H1 (cell line): ENCODE measurements around the gene SLK. TPM values are rescaled to one million over a fixed set of nuclear protein-coding genes. Genes with fewer than 3 reads are reported as not detected.

ENCODE experiments used
- CTCF ChIA-PET: fragments of 300-600 bp; sonication (Branson Sonifier 250); formaldehyde crosslinking; loops from one replicate; lab custom pipeline; 2021; ENCODE audit not compliant: partially characterized antibody; lab: Charles Lee
- POLR2A ChIA-PET: fragments of 300-600 bp; sonication (Branson Sonifier 250); formaldehyde crosslinking; loops from one replicate; lab custom pipeline; 2021; ENCODE audit warnings: inconsistent platforms; ENCODE audit not compliant: partially characterized antibody; lab: Charles Lee
- DNase-seq, 2 experiments: peaks; one replicate each; pipeline versions ENCODE4 v3.0.0 to v3.0.0-alpha.2; 2010 to 2022; ENCODE audit warnings: low spot score in 2 of 2, low read depth in 1 of 2, mixed read lengths in 1 of 2
- FAIRE-seq: peaks from 2 replicates; lab custom pipeline; 2011; peaks lifted over from hg19 to GRCh38; lab: Jason Lieb, UNC
- H2AFZ ChIP-seq: 2 replicates; pipeline ENCODE4 v1.8.1; 2012; ENCODE audit warnings: low read length, inconsistent platforms
- H2AK5ac ChIP-seq: 2 replicates; pipeline ENCODE4 v1.6.1; 2013; ENCODE audit warnings: low read depth, low read length
- H2BK120ac ChIP-seq: replicated peaks from 2 replicates; pipeline ENCODE3; 2013; ENCODE audit warnings: low read depth, low read length, inconsistent platforms
- H2BK12ac ChIP-seq: 2 replicates; pipeline ENCODE4 v1.6.1; 2013; ENCODE audit warnings: low read depth, low read length
- H2BK15ac ChIP-seq: 2 replicates; pipeline ENCODE4 v1.6.1; 2013; ENCODE audit warnings: low read length
- H2BK20ac ChIP-seq: 2 replicates; pipeline ENCODE4 v1.6.1; 2013; ENCODE audit warnings: low read length
- H2BK5ac ChIP-seq: 2 replicates; pipeline ENCODE4 v1.6.1; 2013; ENCODE audit warnings: low read depth, low read length
- H3K14ac ChIP-seq: 2 replicates; pipeline ENCODE4 v1.6.1; 2013; ENCODE audit warnings: inconsistent platforms; ENCODE audit not compliant: insufficient read length
- H3K18ac ChIP-seq: 2 replicates; pipeline ENCODE4 v1.6.1; 2013; ENCODE audit warnings: low read length; ENCODE audit errors: extremely low read depth
- H3K23ac ChIP-seq: 2 replicates; pipeline ENCODE4 v1.6.1; 2013; ENCODE audit warnings: inconsistent platforms; ENCODE audit not compliant: insufficient read length
- H3K23me2 ChIP-seq: 2 replicates; pipeline ENCODE4 v1.6.1; 2013; ENCODE audit warnings: low read depth, low read length
- H3K27ac ChIP-seq: 2 replicates; pipeline ENCODE4 v1.6.1; 2011; ENCODE audit warnings: low read depth, low read length, inconsistent platforms
- H3K27me3 ChIP-seq, 4 experiments: replicated peaks in 1 of 4; 1 replicate in 1 of 4; 2 replicates in 3 of 4; pipeline versions ENCODE4 v1.6.1 to v1.8.1; 2011 to 2013; ENCODE audit warnings: low read length in 3 of 4, mild to moderate bottlenecking in 3 of 4, inconsistent platforms in 2 of 4, mixed read lengths in 2 of 4, moderate library complexity in 1 of 4; ENCODE audit not compliant: control insufficient read depth in 3 of 4, insufficient read depth in 3 of 4; ENCODE audit errors: extremely low read depth in 1 of 4
- H3K36me3 ChIP-seq, 4 experiments: 2 replicates each; pipeline versions ENCODE4 v1.6.1 to v1.8.1; 2011 to 2013; ENCODE audit warnings: mild to moderate bottlenecking in 4 of 4, low read length in 3 of 4, moderate library complexity in 2 of 4, control low read depth in 1 of 4, inconsistent platforms in 1 of 4; ENCODE audit not compliant: insufficient read depth in 4 of 4, control insufficient read depth in 2 of 4
- H3K4ac ChIP-seq: replicated peaks from 2 replicates; pipeline ENCODE3; 2013; ENCODE audit warnings: low read length, low read depth, mixed read lengths, inconsistent platforms; ENCODE audit not compliant: insufficient read length
- H3K4me1 ChIP-seq, 4 experiments: replicated peaks in 1 of 4; 1 replicate in 1 of 4; 2 replicates in 3 of 4; pipeline versions ENCODE4 v1.6.1 to v1.8.1; 2011 to 2013; ENCODE audit warnings: low read length in 3 of 4, inconsistent platforms in 2 of 4, mixed read lengths in 1 of 4; ENCODE audit not compliant: insufficient read depth in 4 of 4, control insufficient read depth in 3 of 4
- H3K4me2 ChIP-seq, 2 experiments: 2 replicates each; pipeline versions ENCODE4 v1.6.1 to v1.8.1; 2011 to 2013; ENCODE audit warnings: low read depth in 2 of 2, low read length in 2 of 2, control low read depth in 1 of 2, inconsistent platforms in 1 of 2, mild to moderate bottlenecking in 1 of 2; ENCODE audit not compliant: insufficient read depth in 1 of 2
- H3K4me3 ChIP-seq, 4 experiments: fragments of 200-600, 300-600 bp in 1 of 4; sonication (generic), shearing (Covaris generic), sonication (Bioruptor Twin) in 1 of 4; 2 replicates each; pipeline versions ENCODE4 v1.5.1 to v1.8.1; 2011 to 2016; ENCODE audit warnings: low read length in 4 of 4, low read depth in 3 of 4, control low read depth in 2 of 4, inconsistent platforms in 2 of 4, mild to moderate bottlenecking in 2 of 4, mixed read lengths in 1 of 4, moderate library complexity in 1 of 4; ENCODE audit not compliant: insufficient read depth in 2 of 4; ENCODE audit errors: extremely low read depth in 1 of 4
- H3K56ac ChIP-seq: replicated peaks from 2 replicates; pipeline ENCODE3; 2013; ENCODE audit warnings: low read depth, mild to moderate bottlenecking, mixed read lengths, low read length, inconsistent platforms; ENCODE audit not compliant: insufficient read length
- H3K79me1 ChIP-seq: 2 replicates; pipeline ENCODE4 v1.6.1; 2013; ENCODE audit warnings: low read depth, low read length, control low read depth
- H3K79me2 ChIP-seq, 2 experiments: 2 replicates each; pipeline versions ENCODE4 v1.6.1 to v1.8.1; 2012 to 2013; ENCODE audit warnings: low read length in 2 of 2, mild to moderate bottlenecking in 2 of 2, inconsistent platforms in 1 of 2; ENCODE audit not compliant: insufficient read depth in 2 of 2, control insufficient read depth in 1 of 2
- H3K9ac ChIP-seq, 4 experiments: replicated peaks in 1 of 4; 1 replicate in 1 of 4; 2 replicates in 3 of 4; pipeline versions ENCODE4 v1.6.1 to v1.8.1; 2011 to 2013; ENCODE audit warnings: low read depth in 3 of 4, low read length in 3 of 4, control low read depth in 2 of 4, mild to moderate bottlenecking in 2 of 4, moderate library complexity in 2 of 4, inconsistent platforms in 1 of 4; ENCODE audit errors: extremely low read depth in 1 of 4
- H3K9me3 ChIP-seq, 2 experiments: 2 replicates each; pipeline versions ENCODE4 v1.6.1 to v1.8.1; 2012 to 2013; ENCODE audit warnings: mild to moderate bottlenecking in 2 of 2, moderate library complexity in 2 of 2, control low read depth in 1 of 2, inconsistent platforms in 1 of 2, low read depth in 1 of 2, low read length in 1 of 2, mixed read lengths in 1 of 2; ENCODE audit not compliant: insufficient read depth in 2 of 2
- H4K20me1 ChIP-seq, 2 experiments: replicated peaks in 1 of 2; 2 replicates each; pipeline versions ENCODE3 to v1.8.1; 2011 to 2013; ENCODE audit warnings: inconsistent platforms in 2 of 2, low read length in 2 of 2, mild to moderate bottlenecking in 1 of 2; ENCODE audit not compliant: insufficient read depth in 2 of 2, control insufficient read depth in 1 of 2
- H4K5ac ChIP-seq: 2 replicates; pipeline ENCODE4 v1.6.1; 2013; ENCODE audit warnings: low read length, low read depth, mixed read lengths, inconsistent platforms; ENCODE audit not compliant: insufficient read length
- H4K8ac ChIP-seq: 2 replicates; pipeline ENCODE4 v1.8.0; 2013; ENCODE audit warnings: mild to moderate bottlenecking, moderate library complexity, low read length, inconsistent platforms; ENCODE audit not compliant: insufficient read depth; ENCODE audit errors: extremely low read depth
- H4K91ac ChIP-seq: replicated peaks from 2 replicates; pipeline ENCODE3; 2013; ENCODE audit warnings: low read length, mixed read lengths, inconsistent platforms; ENCODE audit not compliant: insufficient read length
- CHD1 ChIP-seq: IDR thresholded peaks from 2 replicates; pipeline ENCODE4 v1.6.1; 2012; ENCODE audit warnings: low read depth, low read length, improper control_type of control experiment
- KDM4A ChIP-seq: IDR thresholded peaks from one replicate; pipeline ENCODE4 v1.7.1; 2012; ENCODE audit warnings: low read depth, mild to moderate bottlenecking, moderate library complexity, low read length, inconsistent platforms; ENCODE audit not compliant: severe bottlenecking
- KDM5A ChIP-seq: fragments of 200-600 bp; IDR thresholded peaks from 2 replicates; pipeline ENCODE4 v1.7.1; 2012; ENCODE audit warnings: mild to moderate bottlenecking, low read length, inconsistent platforms, mixed read lengths
- MAFK ChIP-seq: IDR thresholded peaks from 2 replicates; pipeline ENCODE4 v1.6.1; 2012; ENCODE audit warnings: low read depth, mild to moderate bottlenecking, improper control_type of control experiment, low read length
- POU5F1 ChIP-seq: IDR thresholded peaks from 2 replicates; pipeline ENCODE4 v1.6.1; 2011; ENCODE audit warnings: low read depth, mild to moderate bottlenecking, low read length, moderate library complexity
- RBBP5 ChIP-seq: IDR thresholded peaks from 2 replicates; pipeline ENCODE4 v1.7.1; 2012; ENCODE audit warnings: low read depth, mild to moderate bottlenecking, inconsistent platforms, low read length, moderate library complexity, borderline replicate concordance
- SIX5 ChIP-seq: IDR thresholded peaks from 2 replicates; pipeline ENCODE4 v1.6.1; 2011; ENCODE audit warnings: mild to moderate bottlenecking, low read depth, low read length
- TEAD4 ChIP-seq: IDR thresholded peaks from 2 replicates; pipeline ENCODE4 v1.6.1; 2012; ENCODE audit warnings: low read depth, low read length, inconsistent platforms, mixed read lengths
- whole genome bisulfite sequencing, 2 experiments: shearing (Covaris generic) in 1 of 2; methylation state at CpG; one replicate each; pipeline versions ENCODE4 v1.1.6 to v1.1.7; 2013 to 2015; ENCODE audit warnings: low lambda C conversion rate in 2 of 2, mixed read lengths in 2 of 2, inconsistent platforms in 1 of 2, low coverage in 1 of 2, missing lambda C conversion rate in 1 of 2; ENCODE audit not compliant: insufficient replicate concordance in 2 of 2, insufficient coverage in 1 of 2, insufficient read length in 1 of 2; ENCODE audit errors: extremely low coverage in 1 of 2, missing lambda C conversion rate in 1 of 2; 5-methylcytosine and 5-hydroxymethylcytosine counted together
- polyA plus RNA-seq, 7 experiments: library from polyadenylated mRNA; depleted of rRNA in 3 of 7; stranded (reverse) in 5 of 7; unstranded in 2 of 7; fragments of >200 nt in 5 of 7; fragments of 200-250 nt in 2 of 7; gene quantifications; 1 replicate in 5 of 7; 2 replicates in 1 of 7; 4 replicates in 1 of 7; pipeline versions ENCODE4 v1.2.1 to v1.2.3, GENCODE V29; 2011 to 2013; ENCODE audit warnings: missing spikeins in 2 of 7, mixed read lengths in 2 of 7
- total RNA-seq: library from RNA; stranded (reverse); fragmentation: NEBNext Ultra II Directional; extraction: Animal tissue kit (Norgen Biotek cat#: 25700); gene quantifications from 2 replicates; pipeline ENCODE4 v1.2.1, GENCODE V29; 2021
- TF ChIP-seq, protein P1 (sequence below), 3 experiments: IDR thresholded peaks; 1 replicate in 2 of 3; 2 replicates in 1 of 3; pipeline versions ENCODE4 v1.5.1 to v1.6.1; 2011; ENCODE audit warnings: low read length in 3 of 3, mild to moderate bottlenecking in 3 of 3, inconsistent platforms in 2 of 3, low read depth in 1 of 3, moderate library complexity in 1 of 3; ENCODE audit not compliant: insufficient read depth in 1 of 3; ENCODE audit errors: control extremely low read depth in 1 of 3
- TF ChIP-seq, protein P2 (sequence below): IDR thresholded peaks from 2 replicates; pipeline ENCODE4 v1.6.1; 2012; ENCODE audit warnings: low read length, inconsistent platforms

Gene SLK
- total and polyA plus RNA-seq, 2 of the 8 experiments (the other 6 are each of a cell fraction or from before 2014, with no cell fraction given) = 2.7 to 18.3 TPM

DNA sequence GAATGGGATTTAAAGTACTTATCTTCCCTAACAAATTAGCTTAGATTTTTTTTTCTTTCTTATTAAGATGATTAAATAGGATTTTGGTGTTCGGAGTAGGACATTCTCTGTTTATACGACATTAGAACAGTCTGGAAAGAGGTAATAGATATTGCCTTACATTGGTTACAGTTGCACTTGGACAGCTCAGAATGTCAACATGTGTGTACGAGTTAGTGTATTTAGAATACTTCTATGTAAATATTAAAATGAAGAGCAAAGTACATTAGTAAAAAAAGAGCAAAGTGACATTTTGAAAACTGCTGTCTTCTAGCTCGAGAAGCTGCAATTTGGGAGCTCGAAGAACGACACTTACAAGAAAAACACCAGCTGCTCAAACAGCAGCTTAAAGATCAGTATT lies 51.5 kb downstream of the SLK start:
- FAIRE-seq (no peak), DNase-seq (no peak)
- POLR2A ChIA-PET = no interaction called here
- no peak overlapping the region for H3K9ac ChIP-seq
- H4K91ac ChIP-seq = no peak overlapping the region
- H3K27ac ChIP-seq = no peak overlapping the region
- H3K23ac ChIP-seq = no peak overlapping the region
- H3K36me3 ChIP-seq = peaks cover 3 to 18% (median 11%) of the 10 kb centered on the region in 4 experiments; a peak in 4 of 8 replicates
- no peak overlapping the region for H3K14ac ChIP-seq
- no peak overlapping the region for H4K8ac ChIP-seq
- H3K56ac ChIP-seq = no peak overlapping the region
- no peaks in the 10 kb centered on the region for H3K9me3 ChIP-seq
- no peaks in the 10 kb centered on the region for H3K27me3 ChIP-seq
- H4K20me1 ChIP-seq = no peaks in the 10 kb centered on the region
- no peak overlapping the region for H3K4me3 ChIP-seq
- H3K79me2 ChIP-seq = no peaks in the 10 kb centered on the region
- H2AK5ac ChIP-seq = no peak overlapping the region
- no peak overlapping the region for H2BK20ac ChIP-seq
- CTCF ChIA-PET = interaction anchor here (0.8 to 2.6 kb wide), 4 partner anchors 10 to 134 kb away, joined by 3 to 20 read pairs (median 4); no protein-coding TSS in a partner anchor
- no peak overlapping the region for H2BK12ac ChIP-seq
- H3K79me1 ChIP-seq = no peaks in the 10 kb centered on the region
- no peak overlapping the region for H2AFZ ChIP-seq
- H2BK5ac ChIP-seq = no peak overlapping the region
- no peaks in the 10 kb centered on the region; the same call in 1 of the 2 replicates for H3K23me2 ChIP-seq
- H2BK15ac ChIP-seq = no peak overlapping the region
- no peak overlapping the region for H3K4me2 ChIP-seq
- peaks cover 0 to 3% (median 0%) of the 10 kb centered on the region in 4 experiments; a peak in 1 of 7 replicates for H3K4me1 ChIP-seq
- H2BK120ac ChIP-seq = no peak overlapping the region
- no peak overlapping the region for H3K18ac ChIP-seq
- H4K5ac ChIP-seq = no peak overlapping the region
- WGBS, 2 experiments = 91% methylated on average over 6 of the region's 6 CpGs; no CpG with 5 or more reads in 1 of the 2 experiments
- no peak overlapping the region for H3K4ac ChIP-seq
- TF ChIP-seq TEAD4 = no peak
- no peak for TF ChIP-seq MAFK
- no peak for TF ChIP-seq SIX5
- TF ChIP-seq CHD1 = no peak
- TF ChIP-seq, protein P1, sequence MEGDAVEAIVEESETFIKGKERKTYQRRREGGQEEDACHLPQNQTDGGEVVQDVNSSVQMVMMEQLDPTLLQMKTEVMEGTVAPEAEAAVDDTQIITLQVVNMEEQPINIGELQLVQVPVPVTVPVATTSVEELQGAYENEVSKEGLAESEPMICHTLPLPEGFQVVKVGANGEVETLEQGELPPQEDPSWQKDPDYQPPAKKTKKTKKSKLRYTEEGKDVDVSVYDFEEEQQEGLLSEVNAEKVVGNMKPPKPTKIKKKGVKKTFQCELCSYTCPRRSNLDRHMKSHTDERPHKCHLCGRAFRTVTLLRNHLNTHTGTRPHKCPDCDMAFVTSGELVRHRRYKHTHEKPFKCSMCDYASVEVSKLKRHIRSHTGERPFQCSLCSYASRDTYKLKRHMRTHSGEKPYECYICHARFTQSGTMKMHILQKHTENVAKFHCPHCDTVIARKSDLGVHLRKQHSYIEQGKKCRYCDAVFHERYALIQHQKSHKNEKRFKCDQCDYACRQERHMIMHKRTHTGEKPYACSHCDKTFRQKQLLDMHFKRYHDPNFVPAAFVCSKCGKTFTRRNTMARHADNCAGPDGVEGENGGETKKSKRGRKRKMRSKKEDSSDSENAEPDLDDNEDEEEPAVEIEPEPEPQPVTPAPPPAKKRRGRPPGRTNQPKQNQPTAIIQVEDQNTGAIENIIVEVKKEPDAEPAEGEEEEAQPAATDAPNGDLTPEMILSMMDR (IDR thresholded peaks at IDR 0.05; ENCODE audit: control extremely low read depth in 1 of 3, insufficient read depth in 1 of 3, low read depth in 1 of 3, low read length in 3 of 3) = no peak
- TF ChIP-seq POU5F1 = no peak
- no peak for TF ChIP-seq KDM4A
- TF ChIP-seq, protein P2, sequence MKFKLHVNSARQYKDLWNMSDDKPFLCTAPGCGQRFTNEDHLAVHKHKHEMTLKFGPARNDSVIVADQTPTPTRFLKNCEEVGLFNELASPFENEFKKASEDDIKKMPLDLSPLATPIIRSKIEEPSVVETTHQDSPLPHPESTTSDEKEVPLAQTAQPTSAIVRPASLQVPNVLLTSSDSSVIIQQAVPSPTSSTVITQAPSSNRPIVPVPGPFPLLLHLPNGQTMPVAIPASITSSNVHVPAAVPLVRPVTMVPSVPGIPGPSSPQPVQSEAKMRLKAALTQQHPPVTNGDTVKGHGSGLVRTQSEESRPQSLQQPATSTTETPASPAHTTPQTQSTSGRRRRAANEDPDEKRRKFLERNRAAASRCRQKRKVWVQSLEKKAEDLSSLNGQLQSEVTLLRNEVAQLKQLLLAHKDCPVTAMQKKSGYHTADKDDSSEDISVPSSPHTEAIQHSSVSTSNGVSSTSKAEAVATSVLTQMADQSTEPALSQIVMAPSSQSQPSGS = no peak
- no peak for TF ChIP-seq KDM5A
- no peak for TF ChIP-seq RBBP5
